ENCODE data around the gene MTHFD2. TPM values are rescaled to one million over a fixed set of nuclear protein-coding genes. Genes with fewer than 3 reads are reported as not detected.
A peak's percentile ranks its signal among the peaks of the same experiment; 100 is the strongest.

The MTHFD2 gene
- total RNA-seq, 5 donors from 2014 or later (not counting 1 experiment from before 2014, with no cell fraction given) = 26.3 to 59.3 (median 47.9) TPM

DNA sequence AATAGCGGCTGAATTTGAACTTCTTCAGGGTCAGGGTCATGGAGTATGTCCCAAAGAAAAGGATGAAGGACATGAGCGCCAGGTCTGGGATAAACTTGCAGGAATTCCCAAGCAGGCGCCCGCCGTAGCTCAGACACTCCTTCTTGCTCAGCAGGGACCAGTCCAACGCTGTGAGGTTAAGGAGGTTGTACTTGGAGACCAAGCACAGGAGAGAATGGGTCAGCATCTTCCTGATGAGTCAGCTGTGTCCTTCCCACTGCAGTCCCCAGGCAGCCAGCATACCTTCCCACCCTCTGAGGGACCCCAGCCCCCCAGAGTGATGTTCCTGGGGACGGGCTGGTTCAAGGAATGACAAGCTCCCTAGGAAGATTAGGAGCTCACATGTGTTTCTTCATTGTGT, 40.9 kb downstream of the MTHFD2 start:
- no peak overlapping the region for H3K4me3 Mint-ChIP-seq
- POLR2A ChIA-PET = interaction anchor here in 1 of 2 donors (0.6 kb wide), 1 partner anchor 69 kb away, joined by 3 read pairs; no protein-coding TSS in a partner anchor

GRCh38 chr2:74242354-74243071, 44.1 kb downstream of the MTHFD2 start:
- no peak overlapping the region for H3K27ac ChIP-seq (ENCODE audit: low read length)
- Mint-ChIP-seq H3K4me1 (no peaks in the 10 kb centered on the region), H3K27ac (no peak overlapping the region), H3K36me3 (peaks cover 15% of the 10 kb centered on the region), H3K9me3 (no peaks in the 10 kb centered on the region), H3K27me3 (no peaks in the 10 kb centered on the region), H3K4me3 (no peak overlapping the region)
- H3K9me3 ChIP-seq = no peaks in the 10 kb centered on the region
- no peak overlapping the region for H3K4me3 ChIP-seq (ENCODE audit: control insufficient read depth in 1 of 2, extremely low read depth in 1 of 2, low read length in 1 of 2)
- POLR2A ChIA-PET = no interaction called here
- no peaks in the 10 kb centered on the region for H3K36me3 ChIP-seq (ENCODE audit: control insufficient read depth in 2 of 2, extremely low read depth in 1 of 2, insufficient read depth in 1 of 2, low read length in 1 of 2)
- WGBS (ENCODE audit: insufficient coverage) = 88% methylated on average over 4 of the region's 7 CpGs
- no peak for ATAC-seq (replicated peaks in 1 of 4)
- no peaks in the 10 kb centered on the region for H3K4me1 ChIP-seq (ENCODE audit: control insufficient read depth in 1 of 2, extremely low read depth in 1 of 2, insufficient read depth in 2 of 2, low read length in 2 of 2)
- peaks cover 0 to 3% of the 10 kb centered on the region in 2 experiments for H3K27me3 ChIP-seq (replicated peaks in 1 of 2; ENCODE audit: control insufficient read depth in 2 of 2, extremely low read depth in 1 of 2, insufficient read depth in 2 of 2, low read length in 1 of 2)
- CTCF ChIA-PET = no interaction called here
- DNase-seq = no peak

More for the DNA sequence above, 40.9 kb downstream of the MTHFD2 start:
- no peaks in the 10 kb centered on the region for H3K4me1 Mint-ChIP-seq
- no peaks in the 10 kb centered on the region for H3K9me3 Mint-ChIP-seq
- ATAC-seq (replicated peaks in 1 of 4) (no peak), DNase-seq (no peak)
- Histone ChIP-seq H3K27ac (ENCODE audit: low read length) (no peak overlapping the region), H3K4me3 (ENCODE audit: control insufficient read depth in 1 of 2, extremely low read depth in 1 of 2, low read length in 1 of 2) (no peak overlapping the region), H3K36me3 (ENCODE audit: control insufficient read depth in 2 of 2, extremely low read depth in 1 of 2, insufficient read depth in 1 of 2, low read length in 1 of 2) (no peaks in the 10 kb centered on the region), H3K9me3 (no peaks in the 10 kb centered on the region), H3K27me3 (replicated peaks in 1 of 2; ENCODE audit: control insufficient read depth in 2 of 2, extremely low read depth in 1 of 2, insufficient read depth in 2 of 2, low read length in 1 of 2) (peaks cover 0 to 3% of the 10 kb centered on the region in 2 experiments), H3K4me1 (ENCODE audit: control insufficient read depth in 1 of 2, extremely low read depth in 1 of 2, insufficient read depth in 2 of 2, low read length in 2 of 2) (no peaks in the 10 kb centered on the region)
- CTCF ChIA-PET = no interaction called here
- no peak overlapping the region for H3K27ac Mint-ChIP-seq
- H3K36me3 Mint-ChIP-seq = peaks cover 19% of the 10 kb centered on the region
- no peaks in the 10 kb centered on the region for H3K27me3 Mint-ChIP-seq
- 95% methylated on average over 4 of the region's 7 CpGs for WGBS (ENCODE audit: insufficient coverage)

- H3K9me3 ChIP-seq = no peaks in the 10 kb centered on the region
- Mint-ChIP-seq H3K4me1 (peaks cover 0 to 3% (median 0%) of the 10 kb centered on the region in 3 donors), H3K4me3 (no peak overlapping the region), H3K27me3 (no peaks in the 10 kb centered on the region), H3K27ac (no peak overlapping the region), H3K9me3 (no peaks in the 10 kb centered on the region), H3K36me3 (peaks cover 10% of the 10 kb centered on the region)
- no peak overlapping the region for H3K27ac ChIP-seq (ENCODE audit: low read length)
- WGBS (ENCODE audit: insufficient coverage) = 100% methylated on average over 2 of the region's 3 CpGs
- peaks cover 0 to 3% of the 10 kb centered on the region in 2 experiments for H3K27me3 ChIP-seq (replicated peaks in 1 of 2; ENCODE audit: control insufficient read depth in 2 of 2, extremely low read depth in 1 of 2, insufficient read depth in 2 of 2, low read length in 1 of 2)
- H3K36me3 ChIP-seq (ENCODE audit: control insufficient read depth in 2 of 2, extremely low read depth in 1 of 2, insufficient read depth in 1 of 2, low read length in 1 of 2) = no peaks in the 10 kb centered on the region
- no peak overlapping the region for H3K4me3 ChIP-seq (ENCODE audit: control insufficient read depth in 1 of 2, extremely low read depth in 1 of 2, low read length in 1 of 2)
- no peaks in the 10 kb centered on the region for H3K4me1 ChIP-seq (ENCODE audit: control insufficient read depth in 1 of 2, extremely low read depth in 1 of 2, insufficient read depth in 2 of 2, low read length in 2 of 2)
- no peak for DNase-seq
- no peak for ATAC-seq (replicated peaks in 1 of 4)
- ChIA-PET CTCF (no interaction called here), POLR2A (no interaction called here)
Measured at GRCh38 chr2:74244286-74244685, 45.9 kb downstream of the MTHFD2 start.

GRCh38 chr2:74246496-74247195, 48.2 kb downstream of the MTHFD2 start:
- WGBS (ENCODE audit: insufficient coverage) = 88% methylated on average over 11 of the region's 14 CpGs
- ATAC-seq (replicated peaks in 1 of 4) (no peak), DNase-seq (no peak)
- no peaks in the 10 kb centered on the region for H3K9me3 ChIP-seq
- no peak overlapping the region for H3K27ac ChIP-seq (ENCODE audit: low read length)
- H3K36me3 ChIP-seq (ENCODE audit: control insufficient read depth in 2 of 2, extremely low read depth in 1 of 2, insufficient read depth in 1 of 2, low read length in 1 of 2) = no peaks in the 10 kb centered on the region
- CTCF ChIA-PET = interaction anchor here (1.2 to 1.4 kb wide), 2 partner anchors 88 to 89 kb away, joined by 5 to 8 read pairs; no protein-coding TSS in a partner anchor
- POLR2A ChIA-PET = no interaction called here
- no peak overlapping the region for H3K4me3 ChIP-seq (ENCODE audit: control insufficient read depth in 1 of 2, extremely low read depth in 1 of 2, low read length in 1 of 2)
- H3K36me3 Mint-ChIP-seq = peaks cover 7% of the 10 kb centered on the region
- peak overlapping the region in 1 of 2 donors; percentile 15 for H3K27ac Mint-ChIP-seq
- no peaks in the 10 kb centered on the region for H3K9me3 Mint-ChIP-seq
- peaks cover 0 to 4% of the 10 kb centered on the region in 2 experiments for H3K4me1 ChIP-seq (ENCODE audit: control insufficient read depth in 1 of 2, extremely low read depth in 1 of 2, insufficient read depth in 2 of 2, low read length in 2 of 2)
- H3K4me1 Mint-ChIP-seq = peaks cover 3 to 6% (median 6%) of the 10 kb centered on the region in 3 donors
- peaks cover 0 to 3% of the 10 kb centered on the region in 2 experiments for H3K27me3 ChIP-seq (replicated peaks in 1 of 2; ENCODE audit: control insufficient read depth in 2 of 2, extremely low read depth in 1 of 2, insufficient read depth in 2 of 2, low read length in 1 of 2)
- H3K4me3 Mint-ChIP-seq = no peak overlapping the region
- H3K27me3 Mint-ChIP-seq = no peaks in the 10 kb centered on the region

GRCh38 chr2:74249406-74250122, 51.1 kb downstream of the MTHFD2 start:
- CTCF ChIA-PET = interaction anchor here (0.5 to 3.0 kb wide), 28 partner anchors 9 to 586 kb away, joined by 3 to 66 read pairs (median 4); partner anchors contain the start of genes C2orf81 (in 1 of the 2) and WDR54 (in 1 of the 2)
- H3K9me3 Mint-ChIP-seq = no peaks in the 10 kb centered on the region
- Histone ChIP-seq H3K4me1 (ENCODE audit: control insufficient read depth in 1 of 2, extremely low read depth in 1 of 2, insufficient read depth in 2 of 2, low read length in 2 of 2) (peaks cover 0 to 4% of the 10 kb centered on the region in 2 experiments), H3K27me3 (replicated peaks in 1 of 2; ENCODE audit: control insufficient read depth in 2 of 2, extremely low read depth in 1 of 2, insufficient read depth in 2 of 2, low read length in 1 of 2) (no peaks in the 10 kb centered on the region), H3K4me3 (ENCODE audit: control insufficient read depth in 1 of 2, extremely low read depth in 1 of 2, low read length in 1 of 2) (no peak overlapping the region), H3K27ac (ENCODE audit: low read length) (no peak overlapping the region), H3K9me3 (no peaks in the 10 kb centered on the region), H3K36me3 (ENCODE audit: control insufficient read depth in 2 of 2, extremely low read depth in 1 of 2, insufficient read depth in 1 of 2, low read length in 1 of 2) (no peaks in the 10 kb centered on the region)
- POLR2A ChIA-PET = interaction anchor here (0.6 to 1.4 kb wide), 2 partner anchors 219 to 425 kb away, joined by 3 to 5 read pairs; no protein-coding TSS in a partner anchor
- ATAC-seq (replicated peaks in 1 of 4) (no peak), DNase-seq (no peak)
- H3K27me3 Mint-ChIP-seq = no peaks in the 10 kb centered on the region
- 76% methylated on average over 5 of the region's 6 CpGs for WGBS (ENCODE audit: insufficient coverage)
- no peak overlapping the region for H3K27ac Mint-ChIP-seq
- H3K4me3 Mint-ChIP-seq = no peak overlapping the region
- peaks cover 3 to 6% (median 6%) of the 10 kb centered on the region in 3 donors for H3K4me1 Mint-ChIP-seq
- H3K36me3 Mint-ChIP-seq = peaks cover 9% of the 10 kb centered on the region

- no peaks in the 10 kb centered on the region for H3K27me3 ChIP-seq (replicated peaks in 1 of 2; ENCODE audit: control insufficient read depth in 2 of 2, extremely low read depth in 1 of 2, insufficient read depth in 2 of 2, low read length in 1 of 2)
- 57% methylated on average over 4 of the region's 10 CpGs for WGBS (ENCODE audit: insufficient coverage)
- no peaks in the 10 kb centered on the region for H3K9me3 ChIP-seq
- DNase-seq = peak; percentile 16 to 80 (median 47)
- CTCF ChIA-PET = interaction anchor here (0.7 to 3.0 kb wide), 27 partner anchors 8 to 426 kb away, joined by 3 to 66 read pairs (median 4); partner anchors contain the start of genes C2orf81 (in 1 of the 2) and WDR54 (in 1 of the 2)
- no peak overlapping the region for H3K27ac ChIP-seq (ENCODE audit: low read length)
- no peaks in the 10 kb centered on the region for H3K36me3 ChIP-seq (ENCODE audit: control insufficient read depth in 2 of 2, extremely low read depth in 1 of 2, insufficient read depth in 1 of 2, low read length in 1 of 2)
- H3K4me3 ChIP-seq (ENCODE audit: control insufficient read depth in 1 of 2, extremely low read depth in 1 of 2, low read length in 1 of 2) = no peak overlapping the region
- peaks cover 0 to 4% of the 10 kb centered on the region in 2 experiments for H3K4me1 ChIP-seq (ENCODE audit: control insufficient read depth in 1 of 2, extremely low read depth in 1 of 2, insufficient read depth in 2 of 2, low read length in 2 of 2)
- Mint-ChIP-seq H3K27ac (no peak overlapping the region), H3K36me3 (peaks cover 9% of the 10 kb centered on the region), H3K4me3 (no peak overlapping the region), H3K4me1 (peaks cover 3 to 6% (median 6%) of the 10 kb centered on the region in 3 donors), H3K27me3 (no peaks in the 10 kb centered on the region), H3K9me3 (no peaks in the 10 kb centered on the region)
- peak; percentile 50 to 76 (median 65) for ATAC-seq (replicated peaks in 1 of 4)
- POLR2A ChIA-PET = interaction anchor here in 1 of 2 donors (0.6 kb wide), 1 partner anchor 219 kb away, joined by 5 read pairs; no protein-coding TSS in a partner anchor
Measured at GRCh38 chr2:74250189-74250631, 51.8 kb downstream of the MTHFD2 start.
